GM18951 (cell line): Measurements from ENCODE around the gene SLC22A17.

Experiments
- POLR2A ChIP-seq: IDR thresholded peaks from 4 replicates; pipeline ENCODE4 v1.6.1; 2011; ENCODE audit warnings: mild to moderate bottlenecking; ENCODE audit not compliant: insufficient read length, insufficient read depth; ENCODE audit errors: extremely low read depth
- in situ Hi-C: fragments of 300-500 bp; cut with MboI; formaldehyde crosslinking; loops from one replicate; pipeline ENCODE4 v1.12.0; 2022; ENCODE audit warnings: low sequenced_read_pairs, mixed read lengths, inconsistent platforms; ENCODE audit not compliant: unreplicated experiment

The SLC22A17 gene

GRCh38 chr14:23364164-23365035, 11.7 kb upstream of the SLC22A17 start:
- in situ Hi-C loops = no loop called here
- no peak for TF ChIP-seq POLR2A

- no peak for TF ChIP-seq POLR2A
Measured at GRCh38 chr14:23362200-23362599, 9.5 kb upstream of the SLC22A17 start.

GRCh38 chr14:23361763-23362162, 9.1 kb upstream of the SLC22A17 start:
- in situ Hi-C loops = no loop called here
- no peak for TF ChIP-seq POLR2A

More at GRCh38 chr14:23362200-23362599, 9.5 kb upstream of the SLC22A17 start:
- in situ Hi-C loops = no loop called here

GRCh38 chr14:23361320-23361719, 8.6 kb upstream of the SLC22A17 start:
- in situ Hi-C loops = no loop called here
- no peak for TF ChIP-seq POLR2A

GRCh38 chr14:23360496-23360895, 7.8 kb upstream of the SLC22A17 start:
- in situ Hi-C loops = no loop called here
- TF ChIP-seq POLR2A = no peak

- TF ChIP-seq POLR2A = no peak
- in situ Hi-C loops = no loop called here
Measured at GRCh38 chr14:23359722-23360447, 7.2 kb upstream of the SLC22A17 start.

GRCh38 chr14:23359167-23359626, 6.5 kb upstream of the SLC22A17 start:
- in situ Hi-C loops = no loop called here
- TF ChIP-seq POLR2A = no peak

- in situ Hi-C loops = no loop called here
Measured at GRCh38 chr14:23358553-23359166, 6.0 kb upstream of the SLC22A17 start.

GRCh38 chr14:23358042-23358441, 5.4 kb upstream of the SLC22A17 start:
- TF ChIP-seq POLR2A = no peak
- in situ Hi-C loops = no loop called here

More at GRCh38 chr14:23358553-23359166, 6.0 kb upstream of the SLC22A17 start:
- no peak for TF ChIP-seq POLR2A

- no peak for TF ChIP-seq POLR2A
Measured at GRCh38 chr14:23357261-23357660, 4.6 kb upstream of the SLC22A17 start.

GRCh38 chr14:23356662-23357061, 4.0 kb upstream of the SLC22A17 start:
- in situ Hi-C loops = no loop called here
- TF ChIP-seq POLR2A = no peak

More at GRCh38 chr14:23357261-23357660, 4.6 kb upstream of the SLC22A17 start:
- in situ Hi-C loops = no loop called here

- in situ Hi-C loops = no loop called here
- no peak for TF ChIP-seq POLR2A
Measured at GRCh38 chr14:23355871-23356435, 3.3 kb upstream of the SLC22A17 start.

GRCh38 chr14:23354990-23355389, 2.3 kb upstream of the SLC22A17 start:
- in situ Hi-C loops = no loop called here
- no peak for TF ChIP-seq POLR2A
